Progenitor cell of endocrine pancreas (in vitro differentiated cells): Measurements from ENCODE around the gene CASP9. TPM values are rescaled to one million over a fixed set of nuclear protein-coding genes. Genes with fewer than 3 reads are reported as not detected.

ENCODE experiments used
- DNase-seq: peaks from one replicate; pipeline ENCODE4 v3.0.0; 2021; ENCODE audit warnings: low spot score; ENCODE audit not compliant: unreplicated experiment
- H3K27ac Mint-ChIP-seq: 2 replicates; pipeline ENCODE4 v1.8.0; 2021; ENCODE audit warnings: mild to moderate bottlenecking, moderate library complexity, mixed read lengths
- H3K27me3 Mint-ChIP-seq: 2 replicates; pipeline ENCODE4 v1.8.0; 2021; ENCODE audit warnings: mixed read lengths
- H3K36me3 Mint-ChIP-seq: 2 replicates; pipeline ENCODE4 v1.8.0; 2022; ENCODE audit warnings: mixed read lengths; ENCODE audit not compliant: insufficient read depth
- H3K4me1 Mint-ChIP-seq: 2 replicates; pipeline ENCODE4 v1.8.0; 2021; ENCODE audit warnings: low read depth, mixed read lengths
- H3K4me3 Mint-ChIP-seq: 2 replicates; pipeline ENCODE4 v1.8.0; 2021; ENCODE audit warnings: low read depth, mild to moderate bottlenecking, moderate library complexity, mixed read lengths
- H3K9me3 Mint-ChIP-seq: 2 replicates; pipeline ENCODE4 v1.8.0; 2021; ENCODE audit warnings: low read depth, mixed read lengths
- total RNA-seq: library from RNA; stranded (reverse); gene quantifications from 2 replicates; pipeline ENCODE4 v1.2.1, GENCODE V29; 2021
- TF ChIP-seq, protein P1 (sequence below): fragments of 200-600 bp; sonication (generic); IDR thresholded peaks from one replicate; pipeline ENCODE4 v1.5.0; 2021; ENCODE audit warnings: antibody characterized with exemption, mild to moderate bottlenecking; ENCODE audit not compliant: unreplicated experiment

Gene CASP9
- total RNA-seq, 1 donor from 2014 or later = 25.2 TPM

DNA sequence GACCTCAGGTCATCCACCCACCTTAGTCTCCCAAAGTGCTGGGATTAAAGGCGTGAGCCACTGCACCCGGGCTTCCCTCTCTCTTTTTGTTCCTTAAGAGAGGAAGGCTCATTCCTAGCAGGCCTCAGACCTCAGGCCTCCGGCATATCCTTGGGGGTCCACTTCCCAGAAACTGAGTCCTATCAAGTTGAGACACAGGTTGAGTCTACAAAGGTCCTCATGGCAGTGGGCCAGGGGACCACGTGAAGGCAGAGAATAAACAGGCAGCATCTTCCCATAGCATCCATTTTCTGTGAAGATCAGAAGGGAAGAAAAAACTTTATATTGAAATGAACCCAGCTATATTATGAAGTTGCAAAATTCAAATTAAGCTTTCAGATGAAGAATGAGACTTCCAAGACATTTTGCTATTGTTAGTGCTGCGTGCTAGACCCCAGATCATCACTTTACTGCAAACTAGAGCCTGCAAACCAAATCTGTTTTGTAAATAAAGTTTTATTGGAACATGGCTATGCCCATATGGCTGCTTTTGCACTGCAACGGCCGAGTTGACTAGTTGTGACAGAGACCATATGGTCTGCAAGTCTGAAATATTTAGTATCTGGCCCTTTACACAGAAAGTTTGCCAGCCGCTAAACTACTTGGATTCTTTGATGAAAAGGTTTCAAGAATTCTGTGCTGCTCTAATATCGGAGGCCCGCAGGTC, 71.0 kb downstream of the CASP9 start:
- no peaks in the 10 kb centered on the region for H3K27me3 Mint-ChIP-seq
- H3K9me3 Mint-ChIP-seq = peaks cover 10% of the 10 kb centered on the region
- H3K27ac Mint-ChIP-seq = no peak overlapping the region
- TF ChIP-seq, protein P1, sequence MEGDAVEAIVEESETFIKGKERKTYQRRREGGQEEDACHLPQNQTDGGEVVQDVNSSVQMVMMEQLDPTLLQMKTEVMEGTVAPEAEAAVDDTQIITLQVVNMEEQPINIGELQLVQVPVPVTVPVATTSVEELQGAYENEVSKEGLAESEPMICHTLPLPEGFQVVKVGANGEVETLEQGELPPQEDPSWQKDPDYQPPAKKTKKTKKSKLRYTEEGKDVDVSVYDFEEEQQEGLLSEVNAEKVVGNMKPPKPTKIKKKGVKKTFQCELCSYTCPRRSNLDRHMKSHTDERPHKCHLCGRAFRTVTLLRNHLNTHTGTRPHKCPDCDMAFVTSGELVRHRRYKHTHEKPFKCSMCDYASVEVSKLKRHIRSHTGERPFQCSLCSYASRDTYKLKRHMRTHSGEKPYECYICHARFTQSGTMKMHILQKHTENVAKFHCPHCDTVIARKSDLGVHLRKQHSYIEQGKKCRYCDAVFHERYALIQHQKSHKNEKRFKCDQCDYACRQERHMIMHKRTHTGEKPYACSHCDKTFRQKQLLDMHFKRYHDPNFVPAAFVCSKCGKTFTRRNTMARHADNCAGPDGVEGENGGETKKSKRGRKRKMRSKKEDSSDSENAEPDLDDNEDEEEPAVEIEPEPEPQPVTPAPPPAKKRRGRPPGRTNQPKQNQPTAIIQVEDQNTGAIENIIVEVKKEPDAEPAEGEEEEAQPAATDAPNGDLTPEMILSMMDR = no peak
- DNase-seq = no peak
- peaks cover 1% of the 10 kb centered on the region for H3K36me3 Mint-ChIP-seq
- H3K4me1 Mint-ChIP-seq = peaks cover 8% of the 10 kb centered on the region
- no peak overlapping the region for H3K4me3 Mint-ChIP-seq

DNA sequence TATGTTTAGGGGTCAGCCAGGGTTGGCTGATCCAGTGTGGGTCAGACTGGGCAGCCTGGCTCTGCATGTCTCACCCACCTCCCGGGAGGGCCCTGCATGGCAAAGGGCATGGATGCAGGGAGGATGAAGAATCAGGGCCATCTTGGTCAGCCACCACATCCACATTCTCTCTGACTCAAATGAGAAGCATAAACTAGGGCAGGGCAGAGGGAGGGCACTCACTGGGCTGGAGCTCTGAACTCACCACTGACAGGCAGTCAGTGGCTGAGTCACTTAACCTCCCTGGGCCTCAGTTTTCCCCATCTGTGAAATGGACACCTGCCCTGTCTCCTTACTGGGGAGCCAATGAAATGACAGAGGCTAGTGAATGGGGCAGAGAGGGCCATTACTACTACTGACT, 71.8 kb downstream of the CASP9 start:
- H3K27ac Mint-ChIP-seq = no peak overlapping the region
- no peaks in the 10 kb centered on the region for H3K36me3 Mint-ChIP-seq
- no peak for DNase-seq
- H3K27me3 Mint-ChIP-seq = peaks cover 1% of the 10 kb centered on the region
- TF ChIP-seq, protein P1 = no peak
- peaks cover 4% of the 10 kb centered on the region for H3K4me1 Mint-ChIP-seq
- H3K9me3 Mint-ChIP-seq = peaks cover 6% of the 10 kb centered on the region
- H3K4me3 Mint-ChIP-seq = no peak overlapping the region

DNA sequence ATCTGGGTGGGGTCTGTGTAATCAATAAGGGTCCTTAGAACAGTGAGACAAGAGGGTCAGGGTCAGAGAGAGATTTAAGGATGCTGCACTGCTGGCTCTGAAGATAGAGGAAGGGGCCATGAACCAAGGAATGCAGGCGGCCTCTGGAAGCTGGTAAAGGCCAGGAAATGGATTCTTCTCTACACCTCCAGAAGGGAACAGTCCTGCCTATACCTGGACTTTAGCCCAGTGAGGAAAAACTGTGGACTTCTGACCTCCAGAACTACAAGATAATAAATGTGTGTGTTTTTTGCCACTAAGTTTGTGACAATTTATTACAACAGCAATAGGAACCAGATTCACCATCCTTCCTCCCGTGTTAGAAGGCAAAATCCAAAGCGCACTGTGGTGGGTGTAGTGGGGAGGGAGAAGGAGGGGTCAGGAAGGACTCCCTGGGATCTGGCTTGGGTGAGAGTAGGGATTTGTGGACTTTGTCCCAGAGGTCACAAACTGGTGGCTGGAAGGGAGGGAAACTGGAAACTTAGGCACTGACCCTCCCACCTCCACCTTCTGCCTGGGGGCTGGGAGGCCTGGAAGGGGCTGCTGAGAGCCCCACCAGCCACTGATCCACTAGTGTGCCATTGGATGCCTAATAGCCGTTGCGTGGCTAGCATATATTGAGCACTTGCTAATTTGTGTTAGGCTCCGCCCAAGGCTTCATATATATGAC, 72.8 kb downstream of the CASP9 start:
- Mint-ChIP-seq H3K27me3 (peaks cover 4% of the 10 kb centered on the region), H3K9me3 (peaks cover 6% of the 10 kb centered on the region), H3K4me3 (no peak overlapping the region), H3K36me3 (no peaks in the 10 kb centered on the region), H3K27ac (no peak overlapping the region), H3K4me1 (no peaks in the 10 kb centered on the region)
- no peak for DNase-seq
- TF ChIP-seq, protein P1 = no peak

DNA sequence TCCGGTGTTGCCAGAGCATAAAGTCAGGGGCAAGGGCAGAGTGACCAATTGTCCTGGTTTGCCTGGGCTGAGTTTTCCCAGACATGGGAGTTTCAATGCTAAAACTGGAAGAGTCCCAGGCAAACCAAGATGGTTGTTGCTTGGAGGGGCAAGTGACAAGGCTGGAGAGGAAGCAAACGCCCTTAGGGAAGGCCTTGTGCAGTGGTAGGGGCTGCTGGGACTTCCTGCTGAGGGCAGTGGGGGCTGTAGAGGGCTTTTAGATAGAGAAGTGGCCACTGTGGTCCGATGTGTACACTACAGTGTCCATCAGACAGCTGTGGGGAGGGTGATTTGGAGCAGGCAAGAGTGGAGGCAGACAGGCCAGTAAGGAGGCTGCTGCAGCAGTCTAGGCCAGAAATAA, 74.4 kb downstream of the CASP9 start:
- H3K4me1 Mint-ChIP-seq = no peaks in the 10 kb centered on the region
- DNase-seq = no peak
- no peaks in the 10 kb centered on the region for H3K36me3 Mint-ChIP-seq
- TF ChIP-seq, protein P1 = no peak
- no peak overlapping the region for H3K27ac Mint-ChIP-seq
- H3K9me3 Mint-ChIP-seq = peaks cover 6% of the 10 kb centered on the region
- no peak overlapping the region for H3K4me3 Mint-ChIP-seq
- peaks cover 8% of the 10 kb centered on the region for H3K27me3 Mint-ChIP-seq

DNA sequence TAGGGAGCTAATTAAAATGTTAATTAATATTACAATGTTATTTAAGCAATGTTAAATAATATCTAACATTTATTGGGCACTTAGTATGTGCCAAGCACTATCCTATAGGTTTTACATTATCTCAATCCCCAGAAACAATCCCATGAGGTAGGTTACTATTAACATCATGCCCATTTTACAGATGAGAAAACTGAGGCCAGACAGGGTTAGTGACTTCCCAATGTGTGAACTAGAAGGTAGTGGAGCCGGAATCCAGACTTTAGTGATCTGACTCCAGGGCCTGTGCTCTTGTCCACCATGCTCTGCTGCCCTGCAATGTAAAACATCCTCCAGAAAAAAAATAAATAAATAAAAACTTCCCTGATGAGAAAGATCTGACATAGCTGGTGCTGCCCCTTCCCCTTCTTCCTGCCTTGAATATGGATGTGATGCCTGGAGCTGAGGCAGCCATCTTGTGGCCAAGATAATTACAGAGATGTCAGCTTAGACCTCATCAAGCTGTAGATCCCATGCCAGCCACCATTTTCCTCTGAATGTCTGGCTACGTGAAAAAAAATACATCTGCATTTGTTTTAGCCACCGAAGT, 75.0 kb downstream of the CASP9 start:
- H3K4me3 Mint-ChIP-seq = no peak overlapping the region
- no peak for DNase-seq
- TF ChIP-seq, protein P1 = no peak
- H3K27ac Mint-ChIP-seq = no peak overlapping the region
- no peaks in the 10 kb centered on the region for H3K4me1 Mint-ChIP-seq
- H3K36me3 Mint-ChIP-seq = no peaks in the 10 kb centered on the region
- H3K27me3 Mint-ChIP-seq = peaks cover 8% of the 10 kb centered on the region
- H3K9me3 Mint-ChIP-seq = peaks cover 6% of the 10 kb centered on the region
